IMR-90 (cell line): ENCODE data around the gene NR4A2. TPM values are rescaled to one million over a fixed set of nuclear protein-coding genes. Genes with fewer than 3 reads are reported as not detected.

Experiments used
- ATAC-seq: fragments of 200-7000 bp; cut with Tn5 transposase; 2 replicates; pipeline ENCODE4 v1.9.1; 2020; ENCODE audit warnings: low read depth, mild to moderate bottlenecking, moderate library complexity
- BruUV-seq: library from RNA; stranded (reverse); fragments of 400-500 nt; replicated peaks from 2 replicates; lab custom pipeline; 2021; lab: Mats Ljungman, UMichigan
- CTCF ChIA-PET: fragments of 300-600 bp; formaldehyde crosslinking; extraction: SDS; loops from one replicate; lab custom pipeline; 2021; ENCODE audit warnings: antibody characterized with exemption; lab: Yijun Ruan, JAX
- POLR2A ChIA-PET: fragments of 300-600 bp; sonication (Branson Sonifier 250); formaldehyde crosslinking; loops from one replicate; lab custom pipeline; 2022; ENCODE audit warnings: antibody characterized with exemption; ENCODE audit not compliant: unreplicated experiment; lab: Charles Lee
- DNase-seq: peaks from one replicate; pipeline ENCODE4 v3.0.0; 2013
- H2AFZ ChIP-seq: replicated peaks from 2 replicates; pipeline ENCODE3; 2013; ENCODE audit warnings: low read length, mild to moderate bottlenecking; ENCODE audit not compliant: poor library complexity
- H2AK5ac ChIP-seq: 2 replicates; pipeline ENCODE4 v1.6.1; 2013; ENCODE audit warnings: low read depth, low read length, inconsistent platforms
- H2AK9ac ChIP-seq: replicated peaks from 2 replicates; pipeline ENCODE3; 2013; ENCODE audit warnings: mild to moderate bottlenecking, low read depth, low read length, moderate library complexity; ENCODE audit not compliant: poor library complexity
- H2BK120ac ChIP-seq: 2 replicates; pipeline ENCODE4 v1.6.1; 2013; ENCODE audit warnings: low read depth, low read length, inconsistent platforms
- H2BK15ac ChIP-seq: 3 replicates; pipeline ENCODE4 v1.6.1; 2013; ENCODE audit warnings: low read depth, low read length, inconsistent platforms
- H2BK20ac ChIP-seq: 2 replicates; pipeline ENCODE4 v1.6.1; 2013; ENCODE audit warnings: low read depth, mild to moderate bottlenecking, inconsistent platforms, low read length, moderate library complexity
- H2BK5ac ChIP-seq: 2 replicates; pipeline ENCODE4 v1.6.1; 2013; ENCODE audit warnings: mild to moderate bottlenecking, low read depth, low read length, inconsistent platforms; ENCODE audit not compliant: poor library complexity, severe bottlenecking
- H3K14ac ChIP-seq: replicated peaks from 2 replicates; pipeline ENCODE4 v1.6.1; 2013; ENCODE audit warnings: low read depth, low read length, inconsistent platforms
- H3K18ac ChIP-seq: 2 replicates; pipeline ENCODE4 v1.6.1; 2013; ENCODE audit warnings: low read depth, low read length, control low read depth
- H3K23ac ChIP-seq: 2 replicates; pipeline ENCODE4 v1.6.1; 2013; ENCODE audit warnings: low read depth, low read length, inconsistent platforms
- H3K27ac ChIP-seq: 2 replicates; pipeline ENCODE4 v1.5.1; 2013; ENCODE audit warnings: mild to moderate bottlenecking, control low read depth, low read length; ENCODE audit not compliant: insufficient read depth
- H3K27me3 ChIP-seq: 2 replicates; pipeline ENCODE4 v1.6.1; 2013; ENCODE audit warnings: low read length; ENCODE audit not compliant: control insufficient read depth, insufficient read depth
- H3K36me3 ChIP-seq: 2 replicates; pipeline ENCODE4 v1.6.1; 2013; ENCODE audit warnings: low read length, mixed read lengths; ENCODE audit not compliant: control insufficient read depth, insufficient read depth
- H3K4ac ChIP-seq: 2 replicates; pipeline ENCODE4 v1.6.1; 2013; ENCODE audit warnings: low read depth, low read length, inconsistent platforms
- H3K4me1 ChIP-seq: 2 replicates; pipeline ENCODE4 v1.6.1; 2013; ENCODE audit warnings: low read length, mixed read lengths; ENCODE audit not compliant: control insufficient read depth, insufficient read depth
- H3K4me2 ChIP-seq: 2 replicates; pipeline ENCODE4 v1.6.1; 2013; ENCODE audit warnings: low read depth, mild to moderate bottlenecking, control low read depth, low read length, moderate library complexity
- H3K4me3 ChIP-seq: 2 replicates; pipeline ENCODE4 v1.5.1; 2013; ENCODE audit warnings: low read depth, mild to moderate bottlenecking, control low read depth, low read length, moderate library complexity; ENCODE audit not compliant: insufficient read depth
- H3K56ac ChIP-seq: 2 replicates; pipeline ENCODE4 v1.6.1; 2013; ENCODE audit warnings: low read length, inconsistent platforms; ENCODE audit not compliant: insufficient read depth; ENCODE audit errors: extremely low read depth
- H3K79me1 ChIP-seq, 2 experiments: 2 replicates each; pipeline ENCODE4 v1.6.1; 2013; ENCODE audit warnings: low read length in 2 of 2, inconsistent platforms in 1 of 2, low read depth in 1 of 2
- H3K9ac ChIP-seq: 2 replicates; pipeline ENCODE4 v1.6.1; 2013; ENCODE audit warnings: low read depth, low read length, control low read depth
- H3K9me1 ChIP-seq: 2 replicates; pipeline ENCODE4 v1.6.1; 2013; ENCODE audit warnings: low read length, inconsistent platforms; ENCODE audit not compliant: insufficient read depth
- H3K9me3 ChIP-seq: 2 replicates; pipeline ENCODE4 v1.6.1; 2013; ENCODE audit warnings: low read length; ENCODE audit not compliant: control insufficient read depth, insufficient read depth
- H4K20me1 ChIP-seq: 2 replicates; pipeline ENCODE4 v1.6.1; 2013; ENCODE audit warnings: low read length, inconsistent platforms; ENCODE audit not compliant: insufficient read depth
- H4K5ac ChIP-seq: 2 replicates; pipeline ENCODE4 v1.6.1; 2013; ENCODE audit warnings: mild to moderate bottlenecking, low read depth, low read length, control low read depth
- H4K8ac ChIP-seq, 2 experiments: 2 replicates each; pipeline ENCODE4 v1.6.1; 2013; ENCODE audit warnings: low read depth in 2 of 2, low read length in 2 of 2, control low read depth in 1 of 2, inconsistent platforms in 1 of 2
- H4K91ac ChIP-seq: 2 replicates; pipeline ENCODE4 v1.6.1; 2013; ENCODE audit warnings: low read depth, low read length, inconsistent platforms; ENCODE audit not compliant: insufficient read depth
- FOS ChIP-seq: fragments of 150-350 bp; IDR thresholded peaks from 2 replicates; pipeline ENCODE4 v1.6.1; 2016; ENCODE audit warnings: low read depth, low read length
- RAD21 ChIP-seq: IDR thresholded peaks from 2 replicates; pipeline ENCODE4 v1.6.1; 2012; ENCODE audit warnings: low read length, improper control_type of control experiment
- RFX5 ChIP-seq: IDR thresholded peaks from 2 replicates; pipeline ENCODE4 v1.8.0; 2012; ENCODE audit warnings: low read depth, mild to moderate bottlenecking, low read length, moderate library complexity
- WGBS, 2 experiments: methylation state at CpG; one replicate each; pipeline versions ENCODE4 v1.1.5 to v1.1.7; 2013; ENCODE audit warnings: missing lambda C conversion rate in 2 of 2; ENCODE audit not compliant: insufficient read length in 1 of 2; ENCODE audit errors: extremely low coverage in 2 of 2; 5-methylcytosine and 5-hydroxymethylcytosine counted together
- dilution Hi-C: fragments of 300-500 bp; cut with HindIII; formaldehyde crosslinking; loops from one replicate; pipeline ENCODE4 v1.14.3; 2018; ENCODE audit warnings: low sequenced_read_pairs; ENCODE audit not compliant: unreplicated experiment
- in situ Hi-C: fragments of 300-500 bp; cut with MboI; formaldehyde crosslinking; loops from 3 replicates; pipeline ENCODE4 v1.14.3; 2019; ENCODE audit warnings: low sequenced_read_pairs, inconsistent platforms, mixed read lengths
- intact Hi-C: fragments of 100-400 bp; cut with micrococcal nuclease; formaldehyde crosslinking; loops from 2 replicates; pipeline ENCODE4 v1.10.0; 2022
- polyA plus RNA-seq, 3 experiments: library from polyadenylated mRNA; depleted of rRNA; stranded (reverse); fragments of >200 nt; gene quantifications; 2 replicates each; pipeline ENCODE4 v1.2.3, GENCODE V29; 2012; ENCODE audit warnings: low replicate concordance in 1 of 3
- total RNA-seq: library from RNA; depleted of rRNA; stranded (reverse); fragments of >200 nt; gene quantifications from 2 replicates; pipeline ENCODE4 v1.2.3, GENCODE V29; 2012
- TF ChIP-seq, protein P1 (sequence below): fragments of 150-350 bp; IDR thresholded peaks from 2 replicates; pipeline ENCODE4 v1.6.1; 2017; ENCODE audit warnings: mild to moderate bottlenecking, antibody characterized with exemption, low read length, low read depth

The NR4A2 gene
- total and polyA plus RNA-seq, 2 of the 4 experiments (the other 2 are of a cell fraction), result 0.72 to 2.3 TPM

DNA sequence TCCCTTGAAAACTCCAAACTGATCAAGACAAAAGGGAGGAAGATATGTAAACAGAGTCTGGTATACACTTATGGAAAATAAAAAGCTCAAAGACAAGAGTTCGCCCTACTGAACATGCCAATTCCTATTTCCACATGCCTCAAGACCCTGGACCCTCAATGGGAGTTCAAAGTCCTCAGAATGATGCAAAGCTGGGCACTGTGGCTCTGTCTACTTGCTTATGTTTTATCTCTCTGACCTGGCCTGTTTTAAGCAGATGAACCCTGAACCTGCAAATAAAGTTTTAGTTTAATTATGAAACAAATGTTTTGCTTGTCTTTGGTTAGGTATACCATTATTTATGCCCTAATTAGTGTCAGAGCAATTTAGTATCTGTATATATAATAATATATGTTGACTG, 22.6 kb downstream of the NR4A2 start:
- H2AK5ac ChIP-seq, result no peak overlapping the region
- H2BK15ac ChIP-seq, result no peak overlapping the region
- H2AFZ ChIP-seq, result no peak overlapping the region
- ATAC-seq (no peak), DNase-seq (no peak)
- H4K5ac ChIP-seq, result no peak overlapping the region
- no peak overlapping the region for H3K27ac ChIP-seq
- H3K56ac ChIP-seq, result no peak overlapping the region
- no peak overlapping the region for H3K9ac ChIP-seq
- no peak overlapping the region for H3K18ac ChIP-seq
- no peak overlapping the region for H3K4me2 ChIP-seq
- in situ Hi-C loops, result no loop called here
- TF ChIP-seq, protein P1, sequence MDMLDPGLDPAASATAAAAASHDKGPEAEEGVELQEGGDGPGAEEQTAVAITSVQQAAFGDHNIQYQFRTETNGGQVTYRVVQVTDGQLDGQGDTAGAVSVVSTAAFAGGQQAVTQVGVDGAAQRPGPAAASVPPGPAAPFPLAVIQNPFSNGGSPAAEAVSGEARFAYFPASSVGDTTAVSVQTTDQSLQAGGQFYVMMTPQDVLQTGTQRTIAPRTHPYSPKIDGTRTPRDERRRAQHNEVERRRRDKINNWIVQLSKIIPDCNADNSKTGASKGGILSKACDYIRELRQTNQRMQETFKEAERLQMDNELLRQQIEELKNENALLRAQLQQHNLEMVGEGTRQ, result no peak
- TF ChIP-seq RFX5 (no peak), FOS (no peak), RAD21 (no peak)
- H3K4me1 ChIP-seq, result no peaks in the 10 kb centered on the region
- ChIA-PET POLR2A (interaction anchor here (0.6 kb wide), 1 partner anchor 28 kb away, joined by 3 read pairs; no protein-coding TSS in a partner anchor), CTCF (no interaction called here)
- H2BK5ac ChIP-seq, result no peak overlapping the region
- H4K8ac ChIP-seq, result no peak overlapping the region
- no peak overlapping the region for H2BK120ac ChIP-seq
- dilution Hi-C loops, result no loop called here
- H2BK20ac ChIP-seq, result no peak overlapping the region
- no peaks in the 10 kb centered on the region for H3K27me3 ChIP-seq
- intact Hi-C loops, result no loop called here
- no TSS peak for BruUV-seq
- H3K4me3 ChIP-seq, result no peak overlapping the region
- H3K9me3 ChIP-seq, result no peaks in the 10 kb centered on the region
- no peak overlapping the region for H3K14ac ChIP-seq
- H3K36me3 ChIP-seq, result no peaks in the 10 kb centered on the region
- H3K9me1 ChIP-seq, result no peaks in the 10 kb centered on the region
- no peak overlapping the region for H2AK9ac ChIP-seq
- no peak overlapping the region for H4K91ac ChIP-seq
- H4K20me1 ChIP-seq, result no peaks in the 10 kb centered on the region
- no peaks in the 10 kb centered on the region for H3K79me1 ChIP-seq
- no peak overlapping the region for H3K4ac ChIP-seq
- H3K23ac ChIP-seq, result no peak overlapping the region
- no CpG with 5 or more reads among the region's 1 CpG for WGBS, 2 experiments
